ENCODE data around the gene ATF7.

DNA sequence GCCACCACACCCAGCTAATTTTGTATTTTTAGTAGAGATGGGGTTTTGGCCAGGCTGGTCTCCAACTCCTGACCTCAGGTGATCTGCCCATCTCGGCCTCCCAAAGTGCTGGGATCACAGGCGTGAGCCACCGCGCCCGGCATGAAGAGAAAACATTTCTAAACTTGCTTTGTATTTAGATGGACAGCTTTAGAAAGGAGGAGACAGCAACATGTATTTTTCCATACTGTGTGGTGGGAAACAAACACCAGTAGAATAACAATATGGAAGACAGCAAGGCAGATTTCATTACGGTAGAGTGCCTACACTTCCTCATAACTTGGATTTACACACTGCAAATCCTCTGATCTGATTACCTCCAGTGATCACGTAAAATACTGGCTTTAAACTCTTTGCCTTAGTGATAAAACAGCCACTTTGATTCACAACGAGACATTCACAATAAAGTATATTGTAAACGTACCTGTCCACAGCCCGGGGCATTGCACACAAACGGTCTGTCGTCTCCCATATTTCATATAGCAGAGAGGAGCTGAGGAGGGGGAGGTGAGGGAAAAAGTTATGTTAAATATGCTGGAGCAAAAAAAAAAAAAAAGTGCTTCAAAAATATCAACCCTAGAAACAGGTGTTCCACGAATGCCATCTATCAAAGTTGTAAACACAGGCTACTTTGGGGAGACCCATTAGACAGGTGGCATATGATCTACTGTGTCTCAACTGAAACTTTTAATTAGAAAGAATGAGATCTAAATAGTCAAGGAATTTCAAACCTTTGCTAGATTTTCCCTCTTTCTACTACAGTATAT lies 25.5 kb downstream of the ATF7 start:
- TF ChIP-seq EZH2 (IDR thresholded peaks at IDR 0.05; ENCODE audit: borderline replicate concordance, low read depth, low read length, severe bottlenecking) = no peak
- TF ChIP-seq CTCF (IDR thresholded peaks at IDR 0.05; ENCODE audit: borderline replicate concordance, extremely low read depth, low read length, poor library complexity, severe bottlenecking) = no peak

Data from DND-41 (cell line).